NOMO-1 treated with DMSO at 0.1 percent for 48 hours (cell line): ENCODE measurements around the gene TRPM6.

Experiments
- DNase-seq: peaks from one replicate; lab custom pipeline; 2025; ENCODE audit not compliant: unreplicated experiment; lab: John Stamatoyannopoulos, UW

Gene TRPM6

GRCh38 chr9:74726581-74726980 lies 161.1 kb downstream of the TRPM6 start:
- DNase-seq, result no peak

DNA sequence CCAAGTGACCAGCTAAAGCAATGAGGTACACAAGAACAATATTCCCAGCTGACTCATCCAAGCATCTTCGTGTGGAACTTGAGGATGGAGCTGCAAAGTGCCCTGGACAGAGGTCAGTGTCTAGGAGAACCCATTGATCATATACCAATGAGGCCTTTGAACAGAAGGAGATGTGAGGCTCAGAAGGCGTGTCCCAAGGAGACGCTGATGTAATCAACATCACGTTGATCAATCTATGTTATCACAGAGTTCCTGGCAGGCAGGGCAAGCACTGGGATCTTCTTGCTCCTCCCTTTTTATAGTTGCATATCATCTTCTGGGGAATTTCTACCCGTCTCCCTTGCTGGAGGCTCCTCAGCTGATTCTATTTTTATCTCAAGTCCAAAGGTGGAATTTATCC lies 163.4 kb downstream of the TRPM6 start:
- no peak for DNase-seq

- no peak for DNase-seq
Measured at GRCh38 chr9:74721696-74722660, 165.7 kb downstream of the TRPM6 start.

DNA sequence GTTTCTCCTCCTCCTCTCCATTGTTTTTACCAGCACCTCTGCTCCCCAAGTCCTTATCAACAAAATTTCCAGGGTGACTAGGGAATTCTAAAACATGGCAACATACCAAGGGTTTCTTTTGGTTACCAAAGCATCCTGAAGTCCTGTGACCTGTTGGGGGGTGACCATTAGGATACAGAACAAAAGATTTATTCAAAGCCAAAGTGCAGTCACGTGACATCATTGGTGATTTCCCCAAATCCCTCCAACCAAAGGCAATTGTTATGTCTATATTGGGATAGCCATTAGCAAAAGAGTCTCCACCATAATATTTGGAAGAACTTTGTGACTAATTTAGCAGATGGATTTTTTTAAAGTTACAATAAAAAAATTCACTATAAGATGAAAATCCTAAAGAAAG lies 168.4 kb downstream of the TRPM6 start:
- no peak for DNase-seq

GRCh38 chr9:74718709-74719108 lies 169.0 kb downstream of the TRPM6 start:
- DNase-seq, result no peak

- DNase-seq, result no peak
Measured at GRCh38 chr9:74711341-74711740, 176.4 kb downstream of the TRPM6 start.

- no peak for DNase-seq
Measured at GRCh38 chr9:74697535-74697934, 190.2 kb downstream of the TRPM6 start.

GRCh38 chr9:74696520-74696919 lies 191.2 kb downstream of the TRPM6 start:
- DNase-seq, result no peak

GRCh38 chr9:74691058-74691457 lies 196.7 kb downstream of the TRPM6 start:
- no peak for DNase-seq

DNA sequence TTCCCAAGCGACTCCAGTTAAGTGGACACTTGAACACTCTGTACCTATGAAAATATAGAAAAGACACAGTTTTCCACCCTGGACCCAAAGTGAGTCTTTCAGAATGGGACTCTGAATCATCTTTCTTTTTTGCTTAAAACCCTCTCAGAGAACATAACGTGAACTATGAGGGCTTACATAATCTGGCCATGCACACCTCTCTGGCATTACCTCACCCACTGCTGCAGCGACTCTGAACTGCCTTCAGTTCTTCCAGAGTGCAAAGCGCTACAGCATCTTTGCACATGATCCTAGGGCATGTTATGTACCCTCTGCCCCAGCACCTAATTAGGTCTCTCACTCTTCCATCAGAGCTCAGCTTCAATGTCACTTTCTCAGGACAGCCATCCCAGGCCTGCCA lies 204.4 kb downstream of the TRPM6 start:
- no peak for DNase-seq

GRCh38 chr9:74681906-74682305 lies 205.8 kb downstream of the TRPM6 start:
- DNase-seq, result no peak

DNA sequence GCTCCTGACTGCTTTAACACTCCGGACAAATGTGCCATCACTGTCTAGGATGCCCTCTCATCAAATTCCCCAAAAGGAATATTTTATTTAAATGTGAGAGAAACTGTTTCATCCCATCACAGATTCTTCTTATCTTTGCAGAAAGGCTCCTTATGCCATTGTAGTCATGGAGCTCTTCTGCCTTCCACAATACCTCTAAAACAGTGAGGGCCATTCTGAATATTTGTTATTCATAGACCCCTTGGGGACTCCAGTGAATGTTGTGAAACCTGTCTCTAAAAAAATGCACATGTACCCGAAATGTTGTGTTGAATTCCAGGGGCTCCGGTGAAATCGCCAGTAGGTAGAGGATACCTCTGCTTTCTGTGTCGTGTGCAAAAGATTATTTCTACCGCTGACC lies 213.6 kb downstream of the TRPM6 start:
- no peak for DNase-seq
